ENCODE results near the gene SLC22A23.

SLC22A23 gene

GRCh38 chr6:3323696-3324261 lies 133.1 kb downstream of the SLC22A23 start:
- Histone ChIP-seq H3K27me3 (no peaks in the 10 kb centered on the region), H3K9ac (no peak overlapping the region), H3K9me3 (replicated peaks in 1 of 11) (no peaks in the 10 kb centered on the region), H4K20me1 (no peaks in the 10 kb centered on the region; a peak in 1 of 22 replicates), H3K36me3 (no peaks in the 10 kb centered on the region), H3K4me3 (no peak overlapping the region), H3K4me1 (peaks cover 10 to 22% (median 18%) of the 10 kb centered on the region in 10 experiments), H3K4me2 (peak overlapping the region; percentile 25 to 75 (median 41); a peak in 17 of 22 replicates), H3K27ac (no peak overlapping the region)
- no peak for TF ChIP-seq Cebpa-rat (IDR thresholded peaks at IDR 0.05)

- H3K36me3 ChIP-seq = no peaks in the 10 kb centered on the region
- H3K4me1 ChIP-seq = peaks cover 16 to 26% (median 22%) of the 10 kb centered on the region in 10 experiments
- H3K9me3 ChIP-seq (replicated peaks in 1 of 11) = no peaks in the 10 kb centered on the region
- H3K4me3 ChIP-seq = no peak overlapping the region
- H3K4me2 ChIP-seq = 0 out of 22 replicates have a peak overlapping the region, but pooled peaks of 1 of the 11 experiments have one; percentile 41
- H3K27ac ChIP-seq = no peak overlapping the region
- no peaks in the 10 kb centered on the region for H3K27me3 ChIP-seq
- TF ChIP-seq Cebpa-rat (IDR thresholded peaks at IDR 0.05) = no peak
- no peaks in the 10 kb centered on the region; a peak in 1 of 22 replicates for H4K20me1 ChIP-seq
- no peak overlapping the region for H3K9ac ChIP-seq
Observed at GRCh38 chr6:3323148-3323547, 133.7 kb downstream of the SLC22A23 start.

- Histone ChIP-seq H3K36me3 (no peaks in the 10 kb centered on the region), H3K9ac (no peak overlapping the region), H3K4me1 (peaks cover 22 to 31% (median 26%) of the 10 kb centered on the region in 10 experiments), H3K27ac (no peak overlapping the region), H3K27me3 (no peaks in the 10 kb centered on the region), H3K9me3 (replicated peaks in 1 of 11) (no peaks in the 10 kb centered on the region), H3K4me2 (no peak overlapping the region), H3K4me3 (no peak overlapping the region), H4K20me1 (no peaks in the 10 kb centered on the region; a peak in 1 of 22 replicates)
- TF ChIP-seq Cebpa-rat (IDR thresholded peaks at IDR 0.05) = no peak
Observed at GRCh38 chr6:3322366-3322890, 134.4 kb downstream of the SLC22A23 start.

GRCh38 chr6:3321875-3322274 lies 135.0 kb downstream of the SLC22A23 start:
- no peaks in the 10 kb centered on the region; a peak in 1 of 22 replicates for H4K20me1 ChIP-seq
- no peak overlapping the region for H3K4me2 ChIP-seq
- H3K27me3 ChIP-seq = no peaks in the 10 kb centered on the region
- no peak for TF ChIP-seq Cebpa-rat (IDR thresholded peaks at IDR 0.05)
- H3K9me3 ChIP-seq (replicated peaks in 1 of 11) = no peaks in the 10 kb centered on the region
- no peak overlapping the region for H3K9ac ChIP-seq
- H3K4me3 ChIP-seq = no peak overlapping the region
- H3K4me1 ChIP-seq = peaks cover 22 to 31% (median 26%) of the 10 kb centered on the region in 10 experiments
- H3K36me3 ChIP-seq = no peaks in the 10 kb centered on the region
- H3K27ac ChIP-seq = no peak overlapping the region

- Histone ChIP-seq H3K9ac (no peak overlapping the region), H3K36me3 (no peaks in the 10 kb centered on the region), H3K4me2 (no peak overlapping the region), H3K4me3 (no peak overlapping the region), H3K4me1 (peaks cover 22 to 31% (median 26%) of the 10 kb centered on the region in 10 experiments), H3K9me3 (replicated peaks in 1 of 11) (no peaks in the 10 kb centered on the region), H3K27ac (no peak overlapping the region), H3K27me3 (no peaks in the 10 kb centered on the region), H4K20me1 (no peaks in the 10 kb centered on the region; a peak in 1 of 22 replicates)
- TF ChIP-seq Cebpa-rat (IDR thresholded peaks at IDR 0.05) = no peak
Observed at GRCh38 chr6:3321042-3321441, 135.8 kb downstream of the SLC22A23 start.

GRCh38 chr6:3320238-3320811 lies 136.5 kb downstream of the SLC22A23 start:
- Histone ChIP-seq H3K4me2 (no peak overlapping the region), H3K27ac (no peak overlapping the region), H3K9me3 (replicated peaks in 1 of 11) (no peaks in the 10 kb centered on the region), H4K20me1 (no peaks in the 10 kb centered on the region; a peak in 1 of 22 replicates), H3K4me1 (peaks cover 21 to 31% (median 26%) of the 10 kb centered on the region in 10 experiments), H3K27me3 (no peaks in the 10 kb centered on the region), H3K9ac (no peak overlapping the region), H3K4me3 (no peak overlapping the region), H3K36me3 (no peaks in the 10 kb centered on the region)
- no peak for TF ChIP-seq Cebpa-rat (IDR thresholded peaks at IDR 0.05)

GRCh38 chr6:3319610-3320200 lies 137.1 kb downstream of the SLC22A23 start:
- Histone ChIP-seq H3K4me1 (peaks cover 14 to 27% (median 26%) of the 10 kb centered on the region in 10 experiments), H3K4me2 (no peak overlapping the region), H3K9ac (no peak overlapping the region), H3K27me3 (no peaks in the 10 kb centered on the region), H3K27ac (no peak overlapping the region), H3K36me3 (no peaks in the 10 kb centered on the region), H4K20me1 (no peaks in the 10 kb centered on the region; a peak in 1 of 22 replicates), H3K4me3 (no peak overlapping the region), H3K9me3 (replicated peaks in 1 of 11) (no peaks in the 10 kb centered on the region)
- no peak for TF ChIP-seq Cebpa-rat (IDR thresholded peaks at IDR 0.05)

GRCh38 chr6:3318821-3319540 lies 137.9 kb downstream of the SLC22A23 start:
- TF ChIP-seq Cebpa-rat (IDR thresholded peaks at IDR 0.05) = no peak
- no peak overlapping the region for H3K27ac ChIP-seq
- no peaks in the 10 kb centered on the region for H3K36me3 ChIP-seq
- peaks cover 7 to 22% (median 19%) of the 10 kb centered on the region in 10 experiments for H3K4me1 ChIP-seq
- H3K4me2 ChIP-seq = peak overlapping the region in 8 of 11 experiments; percentile 59 to 82 (median 72); a peak in 15 of 22 replicates
- no peaks in the 10 kb centered on the region; a peak in 1 of 22 replicates for H4K20me1 ChIP-seq
- H3K27me3 ChIP-seq = no peaks in the 10 kb centered on the region
- H3K4me3 ChIP-seq = no peak overlapping the region
- H3K9ac ChIP-seq = no peak overlapping the region
- no peaks in the 10 kb centered on the region for H3K9me3 ChIP-seq (replicated peaks in 1 of 11)

- Histone ChIP-seq H3K9ac (no peak overlapping the region), H3K27me3 (no peaks in the 10 kb centered on the region), H3K4me1 (peaks cover 5 to 15% (median 14%) of the 10 kb centered on the region in 10 experiments), H3K27ac (no peak overlapping the region), H3K36me3 (no peaks in the 10 kb centered on the region), H4K20me1 (no peaks in the 10 kb centered on the region; a peak in 1 of 22 replicates), H3K4me2 (peak overlapping the region; percentile 12 to 82 (median 63); a peak in 19 of 22 replicates), H3K4me3 (no peak overlapping the region), H3K9me3 (replicated peaks in 1 of 11) (no peaks in the 10 kb centered on the region)
- TF ChIP-seq Cebpa-rat (IDR thresholded peaks at IDR 0.05) = no peak
Observed at GRCh38 chr6:3318226-3318625, 138.6 kb downstream of the SLC22A23 start.

All from BLaER1 treated with 17β-estradiol and CSF1 and Interleukin-3, amounts not matched to agents 10 nM and 100 nM (cell line).